Lower lobe of right lung (tissue), 2 donors: ENCODE results near the gene MAGEF1. TPM values are rescaled to one million over a fixed set of nuclear protein-coding genes. Genes with fewer than 3 reads are reported as not detected.

ENCODE experiments used
- ATAC-seq, 2 donors: fragments of 200-7000 bp; cut with Tn5 transposase; one replicate each; pipeline ENCODE4 v1.9.1; 2020 to 2022; ENCODE audit warnings: mild to moderate bottlenecking in 2 of 2, moderate library complexity in 2 of 2
- DNase-seq: peaks from one replicate; pipeline ENCODE4 v3.0.0-alpha.2; 2020
- H3K27ac ChIP-seq: fragments of 200-600 bp; one replicate; pipeline ENCODE4 v1.8.0; 2022
- H3K27me3 ChIP-seq: fragments of 200-600 bp; one replicate; pipeline ENCODE4 v1.8.0; 2022; ENCODE audit warnings: low read depth
- H3K36me3 ChIP-seq: fragments of 200-600 bp; one replicate; pipeline ENCODE4 v1.8.0; 2022; ENCODE audit warnings: mild to moderate bottlenecking
- H3K4me1 ChIP-seq: fragments of 200-600 bp; one replicate; pipeline ENCODE4 v1.8.0; 2022
- H3K4me3 ChIP-seq: fragments of 200-600 bp; one replicate; pipeline ENCODE4 v1.8.0; 2022; ENCODE audit warnings: mild to moderate bottlenecking
- H3K9me3 ChIP-seq: fragments of 200-600 bp; one replicate; pipeline ENCODE4 v1.8.0; 2022
- intact Hi-C: fragments of 100-400 bp; cut with DNase I; formaldehyde crosslinking; loops from one replicate; pipeline ENCODE4 v1.11.0; 2022
- total RNA-seq: library from RNA; stranded (reverse); fragmentation: NEBNext Ultra II Directional; extraction: Animal tissue kit (Norgen Biotek cat#: 25700); gene quantifications from one replicate; pipeline ENCODE4 v1.2.1, GENCODE V29; 2021
- TF ChIP-seq, protein P1 (sequence below): fragments of 200-600 bp; IDR thresholded peaks from one replicate; pipeline ENCODE4 v1.8.0; 2022; ENCODE audit warnings: antibody characterized with exemption, mild to moderate bottlenecking
- donor health status: DM: no; HTN: yes; CAD: no; lungs with severe emphysema.

MAGEF1 gene
- total RNA-seq, 1 donor from 2014 or later = 23.5 TPM

DNA sequence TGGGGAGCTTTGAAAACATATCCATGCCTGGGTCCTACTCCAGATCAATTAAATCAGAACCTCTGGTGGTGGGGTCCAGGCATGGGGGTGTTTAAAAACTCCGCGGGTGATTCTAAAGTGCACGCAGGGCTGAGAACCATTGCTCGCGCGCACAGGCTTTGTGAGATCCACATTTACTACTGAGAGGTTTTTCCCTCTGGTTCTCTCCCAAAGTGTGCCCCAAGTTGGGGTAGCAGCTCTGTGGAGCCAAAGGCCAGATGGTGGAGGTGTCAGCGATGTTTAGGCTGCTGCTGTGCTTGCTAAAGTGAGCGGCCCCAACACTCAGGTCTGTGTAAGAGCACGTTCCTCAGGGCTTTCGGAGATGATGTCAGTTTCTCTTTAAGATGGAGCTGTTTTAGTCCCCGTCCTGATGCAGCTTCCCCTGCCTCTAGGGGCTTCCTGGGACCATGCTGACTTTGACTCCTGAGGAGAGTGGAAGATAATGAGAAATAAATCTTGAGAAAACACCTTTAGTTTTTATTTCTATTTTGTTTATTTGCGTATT lies 13.4 kb upstream of the MAGEF1 start:
- Histone ChIP-seq H3K36me3 (no peaks in the 10 kb centered on the region), H3K4me1 (peaks cover 5% of the 10 kb centered on the region), H3K27me3 (no peaks in the 10 kb centered on the region), H3K9me3 (no peaks in the 10 kb centered on the region), H3K4me3 (no peak overlapping the region), H3K27ac (no peak overlapping the region)
- TF ChIP-seq, protein P1, sequence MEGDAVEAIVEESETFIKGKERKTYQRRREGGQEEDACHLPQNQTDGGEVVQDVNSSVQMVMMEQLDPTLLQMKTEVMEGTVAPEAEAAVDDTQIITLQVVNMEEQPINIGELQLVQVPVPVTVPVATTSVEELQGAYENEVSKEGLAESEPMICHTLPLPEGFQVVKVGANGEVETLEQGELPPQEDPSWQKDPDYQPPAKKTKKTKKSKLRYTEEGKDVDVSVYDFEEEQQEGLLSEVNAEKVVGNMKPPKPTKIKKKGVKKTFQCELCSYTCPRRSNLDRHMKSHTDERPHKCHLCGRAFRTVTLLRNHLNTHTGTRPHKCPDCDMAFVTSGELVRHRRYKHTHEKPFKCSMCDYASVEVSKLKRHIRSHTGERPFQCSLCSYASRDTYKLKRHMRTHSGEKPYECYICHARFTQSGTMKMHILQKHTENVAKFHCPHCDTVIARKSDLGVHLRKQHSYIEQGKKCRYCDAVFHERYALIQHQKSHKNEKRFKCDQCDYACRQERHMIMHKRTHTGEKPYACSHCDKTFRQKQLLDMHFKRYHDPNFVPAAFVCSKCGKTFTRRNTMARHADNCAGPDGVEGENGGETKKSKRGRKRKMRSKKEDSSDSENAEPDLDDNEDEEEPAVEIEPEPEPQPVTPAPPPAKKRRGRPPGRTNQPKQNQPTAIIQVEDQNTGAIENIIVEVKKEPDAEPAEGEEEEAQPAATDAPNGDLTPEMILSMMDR = no peak
- intact Hi-C loops = no loop called here
- ATAC-seq (no peak), DNase-seq (no peak)

DNA sequence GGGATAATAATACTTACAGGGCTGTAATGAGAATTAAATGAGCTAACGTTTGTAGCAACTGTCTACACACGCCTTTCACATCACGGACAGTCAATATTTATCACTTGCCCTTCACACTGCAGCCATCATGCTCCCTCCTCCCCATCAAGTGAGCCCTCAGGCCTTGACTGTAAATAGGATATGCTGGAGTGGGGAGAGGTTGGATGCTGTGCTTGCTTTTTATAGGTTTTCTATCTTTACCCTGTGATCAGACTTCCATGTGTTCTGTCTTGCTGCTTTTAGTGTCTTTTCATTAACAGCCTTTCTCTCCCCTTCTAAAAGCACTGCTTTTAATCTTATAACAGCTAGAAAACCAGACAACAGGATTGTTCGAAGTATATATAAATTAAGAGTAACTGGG lies 12.8 kb upstream of the MAGEF1 start:
- Histone ChIP-seq H3K4me3 (no peak overlapping the region), H3K27ac (no peak overlapping the region), H3K36me3 (no peaks in the 10 kb centered on the region), H3K9me3 (no peaks in the 10 kb centered on the region), H3K27me3 (no peaks in the 10 kb centered on the region), H3K4me1 (peaks cover 5% of the 10 kb centered on the region)
- DNase-seq (no peak), ATAC-seq (no peak)
- TF ChIP-seq, protein P1 = no peak
- intact Hi-C loops = no loop called here

DNA sequence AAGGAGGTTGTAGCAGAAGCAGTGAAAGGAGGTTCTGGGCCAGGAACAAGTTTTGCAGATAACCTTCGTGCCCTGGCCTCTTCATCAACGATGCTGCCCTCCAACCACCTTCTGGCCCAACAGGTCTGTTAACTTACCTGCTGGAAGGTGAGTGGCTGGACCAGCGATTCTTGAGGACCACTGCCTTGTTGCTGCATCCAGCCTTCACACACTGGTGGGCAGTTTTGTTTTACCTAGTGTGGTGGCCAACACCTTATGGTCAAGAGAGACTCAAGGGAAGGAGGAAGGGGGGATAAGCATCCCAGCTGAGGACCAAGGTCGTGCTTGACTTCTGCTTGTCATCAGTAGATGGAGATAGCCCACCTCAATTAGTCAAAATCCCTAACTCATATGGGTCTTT lies 7.8 kb upstream of the MAGEF1 start:
- ATAC-seq = no peak
- intact Hi-C loops = no loop called here
- Histone ChIP-seq H3K36me3 (no peaks in the 10 kb centered on the region), H3K4me3 (no peak overlapping the region), H3K27ac (no peak overlapping the region), H3K4me1 (peaks cover 17% of the 10 kb centered on the region), H3K9me3 (no peaks in the 10 kb centered on the region), H3K27me3 (no peaks in the 10 kb centered on the region)
- no peak for DNase-seq
- TF ChIP-seq, protein P1 = no peak

DNA sequence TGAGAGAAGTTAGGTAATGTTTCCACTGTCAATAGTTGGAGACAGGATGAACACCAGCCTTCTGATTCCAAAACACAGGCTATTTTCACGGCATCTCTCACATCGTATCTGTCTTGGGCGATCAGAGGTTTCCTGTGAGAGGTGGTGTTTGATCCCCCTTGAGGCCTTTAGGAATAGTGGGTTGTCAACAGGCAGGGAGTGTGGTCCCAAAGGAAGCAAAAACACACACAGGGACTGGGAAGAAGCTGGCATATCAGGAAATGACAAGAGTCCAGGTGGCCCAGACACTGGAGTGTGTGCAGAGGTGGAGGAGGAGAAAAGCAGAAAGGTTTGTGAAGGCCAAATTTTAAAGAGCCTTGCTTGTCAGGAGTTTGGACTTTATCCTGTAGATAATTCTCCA lies 6.6 kb upstream of the MAGEF1 start:
- no peaks in the 10 kb centered on the region for H3K27me3 ChIP-seq
- H3K9me3 ChIP-seq = no peaks in the 10 kb centered on the region
- TF ChIP-seq, protein P1 = no peak
- H3K27ac ChIP-seq = no peak overlapping the region
- no peaks in the 10 kb centered on the region for H3K36me3 ChIP-seq
- no peak for DNase-seq
- no peak for ATAC-seq
- H3K4me1 ChIP-seq = peaks cover 17% of the 10 kb centered on the region
- intact Hi-C loops = no loop called here
- H3K4me3 ChIP-seq = no peak overlapping the region

DNA sequence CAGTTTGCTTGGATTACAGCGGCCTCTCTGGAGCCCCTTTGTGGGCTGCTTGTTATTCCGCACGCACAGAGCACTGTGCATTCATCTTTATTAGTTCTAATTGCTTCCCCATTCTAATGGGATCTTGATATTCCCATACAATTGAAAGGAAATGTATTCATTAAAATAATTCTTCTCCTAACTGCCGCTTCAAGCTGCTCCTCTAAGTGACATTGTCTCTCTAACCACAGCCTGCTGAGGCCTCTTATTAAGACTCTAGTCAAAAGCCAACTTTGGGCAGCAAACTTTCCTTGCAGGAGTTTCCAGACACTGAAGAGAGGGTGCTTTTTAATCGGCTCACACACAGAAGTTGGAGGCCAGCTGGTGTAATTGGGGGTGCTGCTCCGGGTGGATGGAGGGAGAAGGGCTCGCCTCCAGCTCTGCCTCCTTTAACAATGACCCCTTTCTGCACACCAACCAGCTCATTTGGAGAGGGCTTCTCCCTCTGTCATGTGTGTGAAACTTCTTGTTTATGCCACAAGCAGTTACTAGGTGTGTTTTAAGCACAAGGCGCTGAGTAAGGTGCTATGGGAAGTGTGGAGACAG lies 5.6 kb upstream of the MAGEF1 start:
- no peak for ATAC-seq
- H3K27me3 ChIP-seq = no peaks in the 10 kb centered on the region
- no peak for DNase-seq
- H3K4me1 ChIP-seq = peaks cover 18% of the 10 kb centered on the region
- H3K27ac ChIP-seq = peak overlapping the region; percentile 51
- no peaks in the 10 kb centered on the region for H3K36me3 ChIP-seq
- no peaks in the 10 kb centered on the region for H3K9me3 ChIP-seq
- H3K4me3 ChIP-seq = no peak overlapping the region
- TF ChIP-seq, protein P1 = no peak
- intact Hi-C loops = no loop called here
